Right atrium auricular region (tissue), 2 donors: ENCODE measurements around the gene LHFPL6. TPM values are rescaled to one million over a fixed set of nuclear protein-coding genes. Genes with fewer than 3 reads are reported as not detected.

Experiments
- DNase-seq: peaks from one replicate; pipeline ENCODE4 v3.0.0-alpha.2; 2019; ENCODE audit warnings: low spot score
- H3K27ac ChIP-seq, 2 donors: fragments of 200-600 bp; sonication (generic); 1 replicate in 1 of 2; 2 replicates in 1 of 2; pipeline ENCODE4 v1.5.1; 2016 to 2019
- H3K27me3 ChIP-seq, 2 donors: fragments of 200-600 bp; sonication (generic); one replicate each; pipeline versions ENCODE4 v1.5.1 to v1.6.0; 2017 to 2019
- H3K36me3 ChIP-seq: fragments of 200-600 bp; sonication (generic); one replicate; pipeline ENCODE4 v1.5.1; 2016
- H3K4me1 ChIP-seq, 2 donors: fragments of 200-600 bp; sonication (generic); one replicate each; pipeline versions ENCODE4 v1.5.1 to v1.6.0; 2017 to 2019
- H3K4me3 ChIP-seq, 2 donors: fragments of 200-600 bp; sonication (generic); 1 replicate in 1 of 2; 2 replicates in 1 of 2; pipeline ENCODE4 v1.5.1; 2017 to 2019; ENCODE audit warnings: mild to moderate bottlenecking in 1 of 2, moderate library complexity in 1 of 2
- H3K9me3 ChIP-seq, 2 donors: fragments of 200-600 bp; sonication (generic); one replicate each; pipeline ENCODE4 v1.5.1; 2019
- CTCF ChIP-seq, 2 donors: fragments of 200-600 bp; sonication (generic); IDR thresholded peaks; one replicate each; pipeline ENCODE4 v1.5.1; 2019; ENCODE audit warnings: antibody characterized with exemption in 2 of 2
- total RNA-seq, 2 donors: library from RNA; depleted of rRNA; stranded (reverse); fragments of >200 nt; gene quantifications; one replicate each; pipeline ENCODE4 v1.1.0, GENCODE V29; 2016

Gene LHFPL6
- total RNA-seq, 2 donors from 2014 or later = 39.0 to 57.2 TPM

- Histone ChIP-seq H3K27ac (no peak overlapping the region), H3K4me3 (no peak overlapping the region), H3K27me3 (no peaks in the 10 kb centered on the region), H3K9me3 (no peaks in the 10 kb centered on the region), H3K4me1 (peaks cover 4 to 36% of the 10 kb centered on the region in 2 donors), H3K36me3 (no peaks in the 10 kb centered on the region)
- TF ChIP-seq CTCF (IDR thresholded peaks at IDR 0.05) = no peak
- no peak for DNase-seq
Observed at GRCh38 chr13:39563470-39563735, 39.6 kb downstream of the LHFPL6 start.

GRCh38 chr13:39561971-39562370, 41.0 kb downstream of the LHFPL6 start:
- Histone ChIP-seq H3K4me3 (no peak overlapping the region), H3K4me1 (peaks cover 4 to 36% of the 10 kb centered on the region in 2 donors), H3K9me3 (no peaks in the 10 kb centered on the region), H3K36me3 (no peaks in the 10 kb centered on the region), H3K27ac (no peak overlapping the region), H3K27me3 (no peaks in the 10 kb centered on the region)
- TF ChIP-seq CTCF (IDR thresholded peaks at IDR 0.05) = no peak
- DNase-seq = no peak

- Histone ChIP-seq H3K27me3 (no peaks in the 10 kb centered on the region), H3K9me3 (no peaks in the 10 kb centered on the region), H3K36me3 (no peaks in the 10 kb centered on the region), H3K4me3 (no peak overlapping the region), H3K4me1 (peaks cover 4 to 24% of the 10 kb centered on the region in 2 donors), H3K27ac (no peak overlapping the region)
- no peak for DNase-seq
- no peak for TF ChIP-seq CTCF (IDR thresholded peaks at IDR 0.05)
Observed at GRCh38 chr13:39559847-39560246, 43.1 kb downstream of the LHFPL6 start.

- no peak for TF ChIP-seq CTCF (IDR thresholded peaks at IDR 0.05)
- Histone ChIP-seq H3K36me3 (no peaks in the 10 kb centered on the region), H3K27me3 (no peaks in the 10 kb centered on the region), H3K9me3 (no peaks in the 10 kb centered on the region), H3K4me1 (peaks cover 4 to 5% of the 10 kb centered on the region in 2 donors), H3K4me3 (no peak overlapping the region), H3K27ac (no peak overlapping the region)
- no peak for DNase-seq
Observed at GRCh38 chr13:39557285-39557955, 45.6 kb downstream of the LHFPL6 start.

- no peaks in the 10 kb centered on the region for H3K27me3 ChIP-seq
- H3K27ac ChIP-seq = no peak overlapping the region
- no peak overlapping the region for H3K4me3 ChIP-seq
- TF ChIP-seq CTCF (IDR thresholded peaks at IDR 0.05) = no peak
- no peak for DNase-seq
- H3K9me3 ChIP-seq = no peaks in the 10 kb centered on the region
- H3K36me3 ChIP-seq = no peaks in the 10 kb centered on the region
- peaks cover 3 to 10% of the 10 kb centered on the region in 2 donors for H3K4me1 ChIP-seq
Observed at GRCh38 chr13:39556866-39557265, 46.1 kb downstream of the LHFPL6 start.

GRCh38 chr13:39554371-39554770, 48.6 kb downstream of the LHFPL6 start:
- Histone ChIP-seq H3K27ac (no peak overlapping the region), H3K4me1 (peaks cover 0 to 10% of the 10 kb centered on the region in 2 donors), H3K36me3 (no peaks in the 10 kb centered on the region), H3K9me3 (no peaks in the 10 kb centered on the region), H3K27me3 (no peaks in the 10 kb centered on the region), H3K4me3 (no peak overlapping the region)
- DNase-seq = no peak
- TF ChIP-seq CTCF (IDR thresholded peaks at IDR 0.05) = no peak
